HEK293 (cell line): Measurements from ENCODE around the gene EXOG.

Source experiments
- BCL11A ChIP-seq: fragments of 450-650 bp; formaldehyde crosslinking; IDR thresholded peaks from 2 replicates; pipeline ENCODE4 v1.5.1; 2016; ENCODE audit warnings: low read depth, missing biosample characterization, missing genetic modification characterization
- KLF16 ChIP-seq: fragments of 450-650 bp; formaldehyde crosslinking; IDR thresholded peaks from 2 replicates; pipeline ENCODE4 v1.5.1; 2017; ENCODE audit warnings: missing biosample characterization, missing genetic modification characterization
- PRDM1 ChIP-seq: fragments of 450-650 bp; formaldehyde crosslinking; IDR thresholded peaks from 2 replicates; pipeline ENCODE4; 2016; ENCODE audit warnings: missing biosample characterization, missing genetic modification characterization
- WT1 ChIP-seq: fragments of 450-650 bp; formaldehyde crosslinking; IDR thresholded peaks from 2 replicates; pipeline ENCODE4 v1.5.1; 2016; ENCODE audit warnings: missing biosample characterization, missing genetic modification characterization
- ZBTB7A ChIP-seq: fragments of 450-650 bp; formaldehyde crosslinking; IDR thresholded peaks from 2 replicates; pipeline ENCODE4 v1.5.1; 2016; ENCODE audit warnings: low read depth, missing biosample characterization, missing genetic modification characterization
- ZIC2 ChIP-seq: fragments of 450-650 bp; formaldehyde crosslinking; IDR thresholded peaks from 2 replicates; pipeline ENCODE4 v1.5.1; 2016; ENCODE audit warnings: missing biosample characterization, missing genetic modification characterization
- ZNF112 ChIP-seq: fragments of 450-650 bp; formaldehyde crosslinking; IDR thresholded peaks from 2 replicates; pipeline ENCODE4 v1.5.0; 2017; ENCODE audit warnings: missing biosample characterization, missing genetic modification characterization
- ZNF132 ChIP-seq: fragments of 450-650 bp; formaldehyde crosslinking; IDR thresholded peaks from 2 replicates; pipeline ENCODE4 v1.5.1; 2017; ENCODE audit warnings: missing biosample characterization, missing genetic modification characterization, borderline replicate concordance
- ZNF24 ChIP-seq: fragments of 450-650 bp; formaldehyde crosslinking; IDR thresholded peaks from 2 replicates; pipeline ENCODE4 v1.5.1; 2016; ENCODE audit warnings: missing biosample characterization, missing genetic modification characterization
- ZNF266 ChIP-seq: fragments of 450-650 bp; formaldehyde crosslinking; IDR thresholded peaks from 2 replicates; pipeline ENCODE4 v1.5.1; 2016; ENCODE audit warnings: missing biosample characterization, missing genetic modification characterization, low read depth
- ZNF366 ChIP-seq: fragments of 450-650 bp; formaldehyde crosslinking; conservative IDR thresholded peaks from 2 replicates; pipeline ENCODE4 v1.5.1; 2016; ENCODE audit warnings: missing biosample characterization, missing genetic modification characterization
- ZNF48 ChIP-seq: fragments of 450-650 bp; formaldehyde crosslinking; IDR thresholded peaks from 2 replicates; pipeline ENCODE4 v1.5.1; 2016; ENCODE audit warnings: missing biosample characterization, missing genetic modification characterization
- ZNF501 ChIP-seq: fragments of 450-650 bp; formaldehyde crosslinking; IDR thresholded peaks from 2 replicates; pipeline ENCODE4 v1.5.1; 2016; ENCODE audit warnings: missing biosample characterization, missing genetic modification characterization
- ZNF610 ChIP-seq: fragments of 450-650 bp; formaldehyde crosslinking; IDR thresholded peaks from 2 replicates; pipeline ENCODE4 v1.5.1; 2016; ENCODE audit warnings: missing biosample characterization, missing genetic modification characterization, borderline replicate concordance
- ZNF626 ChIP-seq: fragments of 450-650 bp; sonication (Bioruptor Pico); formaldehyde crosslinking; IDR thresholded peaks from 2 replicates; pipeline ENCODE4 v1.5.1; 2018; ENCODE audit warnings: missing biosample characterization, missing genetic modification characterization, inconsistent platforms
- ZNF776 ChIP-seq: fragments of 450-650 bp; formaldehyde crosslinking; IDR thresholded peaks from 2 replicates; pipeline ENCODE4 v1.5.0; 2017; ENCODE audit warnings: missing biosample characterization, missing genetic modification characterization, borderline replicate concordance
- ZNF843 ChIP-seq: fragments of 450-650 bp; formaldehyde crosslinking; IDR thresholded peaks from 2 replicates; pipeline ENCODE4 v1.5.1; 2016; ENCODE audit warnings: missing biosample characterization, missing genetic modification characterization
- TF ChIP-seq, protein P1 (sequence below): fragments of 450-650 bp; IDR thresholded peaks from 2 replicates; pipeline ENCODE4 v1.5.1; 2018; ENCODE audit warnings: missing biosample characterization, missing genetic modification characterization
- TF ChIP-seq, protein P2 (sequence below): fragments of 450-650 bp; formaldehyde crosslinking; IDR thresholded peaks from 2 replicates; pipeline ENCODE4 v1.5.1; 2016; ENCODE audit warnings: missing biosample characterization, missing genetic modification characterization
- TF ChIP-seq, protein P3 (sequence below): fragments of 450-650 bp; formaldehyde crosslinking; IDR thresholded peaks from 2 replicates; pipeline ENCODE4 v1.5.1; 2016; ENCODE audit warnings: missing biosample characterization, missing genetic modification characterization, borderline replicate concordance
- TF ChIP-seq, protein P4 (sequence below): fragments of 450-650 bp; formaldehyde crosslinking; conservative IDR thresholded peaks from 2 replicates; pipeline ENCODE4 v1.5.1; 2016; ENCODE audit warnings: low read depth, missing biosample characterization, missing genetic modification characterization
- TF ChIP-seq, protein P5 (sequence below): fragments of 450-650 bp; formaldehyde crosslinking; IDR thresholded peaks from 2 replicates; pipeline ENCODE4 v1.5.1; 2016; ENCODE audit warnings: missing biosample characterization, missing genetic modification characterization
- TF ChIP-seq, protein P6 (sequence below): fragments of 450-650 bp; formaldehyde crosslinking; IDR thresholded peaks from 2 replicates; pipeline ENCODE4 v1.5.1; 2016; ENCODE audit warnings: missing biosample characterization, missing genetic modification characterization

The EXOG gene

DNA sequence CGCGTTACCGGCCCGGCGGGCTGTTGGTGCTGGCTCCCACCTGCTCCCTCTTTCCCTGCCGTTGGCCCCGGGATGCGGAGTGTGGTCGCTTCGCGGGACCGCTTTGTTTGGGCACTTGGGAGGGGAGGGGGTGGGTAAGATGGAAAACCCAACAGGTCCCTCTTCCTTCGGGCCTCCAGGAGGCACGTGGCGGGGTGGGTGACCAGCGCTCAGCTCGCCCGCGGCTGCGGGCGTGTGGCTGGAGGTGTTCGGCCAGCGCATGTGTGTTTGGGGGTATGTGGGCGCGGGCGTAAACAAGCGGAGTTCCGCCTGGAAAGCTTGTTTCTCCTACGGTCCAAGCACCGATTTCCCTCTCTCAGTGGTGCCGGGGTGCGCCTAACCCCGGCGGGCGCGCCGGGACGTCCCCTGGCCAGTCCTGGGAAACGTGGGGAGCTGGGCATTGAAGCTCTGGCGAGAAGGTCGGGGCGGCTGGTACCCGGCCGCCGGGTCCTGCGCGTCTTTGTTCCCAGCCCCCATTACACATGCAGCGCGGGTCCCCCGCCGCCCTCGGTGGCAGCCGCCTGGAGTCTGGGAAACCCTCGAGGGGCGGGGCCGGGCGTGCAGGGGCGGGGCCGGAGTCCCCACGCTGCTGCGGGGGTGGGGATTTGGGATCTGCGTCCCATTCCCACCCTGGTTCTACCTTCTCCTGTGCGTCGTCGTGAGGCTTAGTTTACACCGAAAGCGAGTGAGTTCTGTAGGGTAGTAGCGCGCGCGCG is 41.1 kb upstream of the EXOG start (continued):
- TF ChIP-seq ZNF610 (tag by site-specific recombination) (no peak), KLF16 (tag by site-specific recombination) (0 out of 2 replicates have a peak, but pooled peaks have one; percentile 30), BCL11A (tag by site-specific recombination) (no peak), ZNF266 (tag by site-specific recombination) (no peak), ZNF776 (tag by site-specific recombination) (no peak), ZNF132 (no peak), ZNF48 (tag by site-specific recombination) (no peak), ZNF626 (no peak), ZIC2 (tag by site-specific recombination) (no peak), ZNF843 (0 out of 2 replicates have a peak, but pooled peaks have one; percentile 48), ZNF366 (tag by site-specific recombination) (no peak), ZBTB7A (tag by site-specific recombination) (no peak), ZNF501 (tag by site-specific recombination) (peak; percentile 29; the same call in 1 of the 2 replicates), ZNF112 (tag by site-specific recombination) (no peak), WT1 (no peak), ZNF24 (tag by site-specific recombination) (no peak), PRDM1 (tag by site-specific recombination) (no peak)
- TF ChIP-seq, protein P1, sequence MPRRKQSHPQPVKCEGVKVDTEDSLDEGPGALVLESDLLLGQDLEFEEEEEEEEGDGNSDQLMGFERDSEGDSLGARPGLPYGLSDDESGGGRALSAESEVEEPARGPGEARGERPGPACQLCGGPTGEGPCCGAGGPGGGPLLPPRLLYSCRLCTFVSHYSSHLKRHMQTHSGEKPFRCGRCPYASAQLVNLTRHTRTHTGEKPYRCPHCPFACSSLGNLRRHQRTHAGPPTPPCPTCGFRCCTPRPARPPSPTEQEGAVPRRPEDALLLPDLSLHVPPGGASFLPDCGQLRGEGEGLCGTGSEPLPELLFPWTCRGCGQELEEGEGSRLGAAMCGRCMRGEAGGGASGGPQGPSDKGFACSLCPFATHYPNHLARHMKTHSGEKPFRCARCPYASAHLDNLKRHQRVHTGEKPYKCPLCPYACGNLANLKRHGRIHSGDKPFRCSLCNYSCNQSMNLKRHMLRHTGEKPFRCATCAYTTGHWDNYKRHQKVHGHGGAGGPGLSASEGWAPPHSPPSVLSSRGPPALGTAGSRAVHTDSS (tag by site-specific recombination), result no peak
- TF ChIP-seq, protein P2, sequence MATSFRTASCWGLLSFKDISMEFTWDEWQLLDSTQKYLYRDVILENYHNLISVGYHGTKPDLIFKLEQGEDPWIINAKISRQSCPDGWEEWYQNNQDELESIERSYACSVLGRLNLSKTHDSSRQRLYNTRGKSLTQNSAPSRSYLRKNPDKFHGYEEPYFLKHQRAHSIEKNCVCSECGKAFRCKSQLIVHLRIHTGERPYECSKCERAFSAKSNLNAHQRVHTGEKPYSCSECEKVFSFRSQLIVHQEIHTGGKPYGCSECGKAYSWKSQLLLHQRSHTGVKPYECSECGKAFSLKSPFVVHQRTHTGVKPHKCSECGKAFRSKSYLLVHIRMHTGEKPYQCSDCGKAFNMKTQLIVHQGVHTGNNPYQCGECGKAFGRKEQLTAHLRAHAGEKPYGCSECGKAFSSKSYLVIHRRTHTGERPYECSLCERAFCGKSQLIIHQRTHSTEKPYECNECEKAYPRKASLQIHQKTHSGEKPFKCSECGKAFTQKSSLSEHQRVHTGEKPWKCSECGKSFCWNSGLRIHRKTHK (tag by site-specific recombination), result no peak
- TF ChIP-seq, protein P3, sequence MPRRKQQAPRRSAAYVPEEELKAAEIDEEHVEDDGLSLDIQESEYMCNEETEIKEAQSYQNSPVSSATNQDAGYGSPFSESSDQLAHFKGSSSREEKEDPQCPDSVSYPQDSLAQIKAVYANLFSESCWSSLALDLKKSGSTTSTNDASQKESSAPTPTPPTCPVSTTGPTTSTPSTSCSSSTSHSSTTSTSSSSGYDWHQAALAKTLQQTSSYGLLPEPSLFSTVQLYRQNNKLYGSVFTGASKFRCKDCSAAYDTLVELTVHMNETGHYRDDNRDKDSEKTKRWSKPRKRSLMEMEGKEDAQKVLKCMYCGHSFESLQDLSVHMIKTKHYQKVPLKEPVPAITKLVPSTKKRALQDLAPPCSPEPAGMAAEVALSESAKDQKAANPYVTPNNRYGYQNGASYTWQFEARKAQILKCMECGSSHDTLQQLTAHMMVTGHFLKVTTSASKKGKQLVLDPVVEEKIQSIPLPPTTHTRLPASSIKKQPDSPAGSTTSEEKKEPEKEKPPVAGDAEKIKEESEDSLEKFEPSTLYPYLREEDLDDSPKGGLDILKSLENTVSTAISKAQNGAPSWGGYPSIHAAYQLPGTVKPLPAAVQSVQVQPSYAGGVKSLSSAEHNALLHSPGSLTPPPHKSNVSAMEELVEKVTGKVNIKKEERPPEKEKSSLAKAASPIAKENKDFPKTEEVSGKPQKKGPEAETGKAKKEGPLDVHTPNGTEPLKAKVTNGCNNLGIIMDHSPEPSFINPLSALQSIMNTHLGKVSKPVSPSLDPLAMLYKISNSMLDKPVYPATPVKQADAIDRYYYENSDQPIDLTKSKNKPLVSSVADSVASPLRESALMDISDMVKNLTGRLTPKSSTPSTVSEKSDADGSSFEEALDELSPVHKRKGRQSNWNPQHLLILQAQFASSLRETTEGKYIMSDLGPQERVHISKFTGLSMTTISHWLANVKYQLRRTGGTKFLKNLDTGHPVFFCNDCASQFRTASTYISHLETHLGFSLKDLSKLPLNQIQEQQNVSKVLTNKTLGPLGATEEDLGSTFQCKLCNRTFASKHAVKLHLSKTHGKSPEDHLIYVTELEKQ (tag by site-specific recombination), result no peak
- TF ChIP-seq, protein P4, sequence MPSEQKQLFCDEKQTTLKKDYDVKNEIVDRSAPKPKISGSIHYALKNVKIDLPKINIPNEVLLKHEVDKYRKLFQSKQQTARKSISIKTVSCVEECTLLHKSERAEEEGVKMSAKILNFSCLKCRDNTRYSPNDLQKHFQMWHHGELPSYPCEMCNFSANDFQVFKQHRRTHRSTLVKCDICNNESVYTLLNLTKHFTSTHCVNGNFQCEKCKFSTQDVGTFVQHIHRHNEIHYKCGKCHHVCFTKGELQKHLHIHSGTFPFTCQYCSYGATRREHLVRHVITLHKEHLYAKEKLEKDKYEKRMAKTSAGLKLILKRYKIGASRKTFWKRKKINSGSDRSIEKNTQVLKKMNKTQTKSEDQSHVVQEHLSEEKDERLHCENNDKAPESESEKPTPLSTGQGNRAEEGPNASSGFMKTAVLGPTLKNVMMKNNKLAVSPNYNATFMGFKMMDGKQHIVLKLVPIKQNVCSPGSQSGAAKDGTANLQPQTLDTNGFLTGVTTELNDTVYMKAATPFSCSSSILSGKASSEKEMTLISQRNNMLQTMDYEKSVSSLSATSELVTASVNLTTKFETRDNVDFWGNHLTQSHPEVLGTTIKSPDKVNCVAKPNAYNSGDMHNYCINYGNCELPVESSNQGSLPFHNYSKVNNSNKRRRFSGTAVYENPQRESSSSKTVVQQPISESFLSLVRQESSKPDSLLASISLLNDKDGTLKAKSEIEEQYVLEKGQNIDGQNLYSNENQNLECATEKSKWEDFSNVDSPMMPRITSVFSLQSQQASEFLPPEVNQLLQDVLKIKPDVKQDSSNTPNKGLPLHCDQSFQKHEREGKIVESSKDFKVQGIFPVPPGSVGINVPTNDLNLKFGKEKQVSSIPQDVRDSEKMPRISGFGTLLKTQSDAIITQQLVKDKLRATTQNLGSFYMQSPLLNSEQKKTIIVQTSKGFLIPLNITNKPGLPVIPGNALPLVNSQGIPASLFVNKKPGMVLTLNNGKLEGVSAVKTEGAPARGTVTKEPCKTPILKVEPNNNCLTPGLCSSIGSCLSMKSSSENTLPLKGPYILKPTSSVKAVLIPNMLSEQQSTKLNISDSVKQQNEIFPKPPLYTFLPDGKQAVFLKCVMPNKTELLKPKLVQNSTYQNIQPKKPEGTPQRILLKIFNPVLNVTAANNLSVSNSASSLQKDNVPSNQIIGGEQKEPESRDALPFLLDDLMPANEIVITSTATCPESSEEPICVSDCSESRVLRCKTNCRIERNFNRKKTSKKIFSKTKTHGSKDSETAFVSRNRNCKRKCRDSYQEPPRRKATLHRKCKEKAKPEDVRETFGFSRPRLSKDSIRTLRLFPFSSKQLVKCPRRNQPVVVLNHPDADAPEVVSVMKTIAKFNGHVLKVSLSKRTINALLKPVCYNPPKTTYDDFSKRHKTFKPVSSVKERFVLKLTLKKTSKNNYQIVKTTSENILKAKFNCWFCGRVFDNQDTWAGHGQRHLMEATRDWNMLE (tag by site-specific recombination), result no peak
- TF ChIP-seq, protein P5, sequence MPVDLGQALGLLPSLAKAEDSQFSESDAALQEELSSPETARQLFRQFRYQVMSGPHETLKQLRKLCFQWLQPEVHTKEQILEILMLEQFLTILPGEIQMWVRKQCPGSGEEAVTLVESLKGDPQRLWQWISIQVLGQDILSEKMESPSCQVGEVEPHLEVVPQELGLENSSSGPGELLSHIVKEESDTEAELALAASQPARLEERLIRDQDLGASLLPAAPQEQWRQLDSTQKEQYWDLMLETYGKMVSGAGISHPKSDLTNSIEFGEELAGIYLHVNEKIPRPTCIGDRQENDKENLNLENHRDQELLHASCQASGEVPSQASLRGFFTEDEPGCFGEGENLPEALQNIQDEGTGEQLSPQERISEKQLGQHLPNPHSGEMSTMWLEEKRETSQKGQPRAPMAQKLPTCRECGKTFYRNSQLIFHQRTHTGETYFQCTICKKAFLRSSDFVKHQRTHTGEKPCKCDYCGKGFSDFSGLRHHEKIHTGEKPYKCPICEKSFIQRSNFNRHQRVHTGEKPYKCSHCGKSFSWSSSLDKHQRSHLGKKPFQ, result 0 out of 2 replicates have a peak, but pooled peaks have one; percentile 28
- TF ChIP-seq, protein P6, sequence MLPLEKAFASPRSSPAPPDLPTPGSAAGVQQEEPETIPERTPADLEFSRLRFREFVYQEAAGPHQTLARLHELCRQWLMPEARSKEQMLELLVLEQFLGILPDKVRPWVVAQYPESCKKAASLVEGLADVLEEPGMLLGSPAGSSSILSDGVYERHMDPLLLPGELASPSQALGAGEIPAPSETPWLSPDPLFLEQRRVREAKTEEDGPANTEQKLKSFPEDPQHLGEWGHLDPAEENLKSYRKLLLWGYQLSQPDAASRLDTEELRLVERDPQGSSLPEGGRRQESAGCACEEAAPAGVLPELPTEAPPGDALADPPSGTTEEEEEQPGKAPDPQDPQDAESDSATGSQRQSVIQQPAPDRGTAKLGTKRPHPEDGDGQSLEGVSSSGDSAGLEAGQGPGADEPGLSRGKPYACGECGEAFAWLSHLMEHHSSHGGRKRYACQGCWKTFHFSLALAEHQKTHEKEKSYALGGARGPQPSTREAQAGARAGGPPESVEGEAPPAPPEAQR (tag by site-specific recombination), result no peak
